Transverse colon (tissue), 4 donors: ENCODE data around the gene PELI2. TPM values are rescaled to one million over a fixed set of nuclear protein-coding genes. Genes with fewer than 3 reads are reported as not detected.
A peak's percentile ranks its signal among the peaks of the same experiment; 100 is the strongest.

Experiments
- DNase-seq: peaks from one replicate; pipeline ENCODE4 v3.0.0-alpha.2; 2019
- H3K27ac ChIP-seq, 4 donors: fragments of 200-600 bp; sonication (generic); 2 replicates each; pipeline ENCODE4 v1.5.1; 2016 to 2018; ENCODE audit warnings: inconsistent platforms in 4 of 4
- H3K27me3 ChIP-seq: fragments of 200-600 bp; sonication (generic); 2 replicates; pipeline ENCODE4 v1.5.1; 2017; ENCODE audit warnings: inconsistent platforms
- H3K36me3 ChIP-seq, 4 donors: fragments of 200-600 bp; sonication (generic); 2 replicates each; pipeline ENCODE4 v1.5.1; 2017 to 2019; ENCODE audit warnings: inconsistent platforms in 4 of 4
- H3K4me1 ChIP-seq, 4 donors: fragments of 200-600 bp; sonication (generic); 2 replicates each; pipeline ENCODE4 v1.5.1; 2017 to 2020; ENCODE audit warnings: inconsistent platforms in 4 of 4
- H3K4me3 ChIP-seq, 4 donors: fragments of 200-600 bp; sonication (generic); 1 replicate in 1 of 4; 2 replicates in 3 of 4; pipeline versions ENCODE4 v1.5.1 to v1.6.1; 2017 to 2019; ENCODE audit warnings: inconsistent platforms in 4 of 4
- H3K9me3 ChIP-seq, 2 donors: fragments of 200-600 bp; sonication (generic); 2 replicates each; pipeline ENCODE4 v1.5.1; 2017 to 2019; ENCODE audit warnings: inconsistent platforms in 2 of 2
- EP300 ChIP-seq: sonication (generic); formaldehyde crosslinking; IDR thresholded peaks from one replicate; pipeline ENCODE4 v1.6.1; 2017; ENCODE audit warnings: antibody characterized with exemption, low read depth
- POLR2A ChIP-seq: fragments of 450-650 bp; IDR thresholded peaks from one replicate; pipeline ENCODE4 v1.6.1; 2016; ENCODE audit warnings: antibody characterized with exemption, mild to moderate bottlenecking, moderate library complexity
- POLR2AphosphoS5 ChIP-seq, 3 donors: sonication (generic); formaldehyde crosslinking; IDR thresholded peaks; one replicate each; pipeline ENCODE4 v1.6.1; 2016; ENCODE audit warnings: antibody characterized with exemption in 3 of 3
- WGBS, 2 donors: methylation state at CpG; one replicate each; pipeline ENCODE4 v1.1.5; 2018; ENCODE audit warnings: low coverage in 1 of 2; 5-methylcytosine and 5-hydroxymethylcytosine counted together
- in situ Hi-C, 4 donors: fragments of 200-750 bp; cut with MboI; loops; one replicate each; pipeline versions ENCODE4 v1.15.0 to v1.15.1; 2017; ENCODE audit warnings: low sequenced_read_pairs in 3 of 4, low pct_ligation_motif_present in 1 of 4, low pct_unique_long_range_greater_than_20kb in 1 of 4
- intact Hi-C: fragments of 100-400 bp; cut with DNase I; formaldehyde crosslinking; loops from one replicate; pipeline ENCODE4 v1.15.1; 2023; ENCODE audit warnings: low total_unique reads
- total RNA-seq, 4 donors: library from RNA; depleted of rRNA; stranded (reverse); fragments of >200 nt; gene quantifications; one replicate each; pipeline ENCODE4 v1.1.0, GENCODE V29; 2016
- TF ChIP-seq, protein P1 (sequence below), 5 experiments: fragments of 200-600 bp in 3 of 5; fragments of 450-650 bp in 2 of 5; sonication (generic) in 3 of 5; IDR thresholded peaks; 1 replicate in 2 of 5; 2 replicates in 3 of 5; pipeline ENCODE4 v1.5.1; 2016 to 2017; ENCODE audit warnings: antibody characterized with exemption in 5 of 5, inconsistent platforms in 3 of 5, mild to moderate bottlenecking in 2 of 5, moderate library complexity in 1 of 5

PELI2 gene, protein sequence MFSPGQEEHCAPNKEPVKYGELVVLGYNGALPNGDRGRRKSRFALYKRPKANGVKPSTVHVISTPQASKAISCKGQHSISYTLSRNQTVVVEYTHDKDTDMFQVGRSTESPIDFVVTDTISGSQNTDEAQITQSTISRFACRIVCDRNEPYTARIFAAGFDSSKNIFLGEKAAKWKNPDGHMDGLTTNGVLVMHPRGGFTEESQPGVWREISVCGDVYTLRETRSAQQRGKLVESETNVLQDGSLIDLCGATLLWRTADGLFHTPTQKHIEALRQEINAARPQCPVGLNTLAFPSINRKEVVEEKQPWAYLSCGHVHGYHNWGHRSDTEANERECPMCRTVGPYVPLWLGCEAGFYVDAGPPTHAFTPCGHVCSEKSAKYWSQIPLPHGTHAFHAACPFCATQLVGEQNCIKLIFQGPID
- 10 to 100 TPM in 3 of 4 donors, 1 to 10 TPM in 1; 4.8 to 29.9 (median 14.7) TPM for total RNA-seq

DNA sequence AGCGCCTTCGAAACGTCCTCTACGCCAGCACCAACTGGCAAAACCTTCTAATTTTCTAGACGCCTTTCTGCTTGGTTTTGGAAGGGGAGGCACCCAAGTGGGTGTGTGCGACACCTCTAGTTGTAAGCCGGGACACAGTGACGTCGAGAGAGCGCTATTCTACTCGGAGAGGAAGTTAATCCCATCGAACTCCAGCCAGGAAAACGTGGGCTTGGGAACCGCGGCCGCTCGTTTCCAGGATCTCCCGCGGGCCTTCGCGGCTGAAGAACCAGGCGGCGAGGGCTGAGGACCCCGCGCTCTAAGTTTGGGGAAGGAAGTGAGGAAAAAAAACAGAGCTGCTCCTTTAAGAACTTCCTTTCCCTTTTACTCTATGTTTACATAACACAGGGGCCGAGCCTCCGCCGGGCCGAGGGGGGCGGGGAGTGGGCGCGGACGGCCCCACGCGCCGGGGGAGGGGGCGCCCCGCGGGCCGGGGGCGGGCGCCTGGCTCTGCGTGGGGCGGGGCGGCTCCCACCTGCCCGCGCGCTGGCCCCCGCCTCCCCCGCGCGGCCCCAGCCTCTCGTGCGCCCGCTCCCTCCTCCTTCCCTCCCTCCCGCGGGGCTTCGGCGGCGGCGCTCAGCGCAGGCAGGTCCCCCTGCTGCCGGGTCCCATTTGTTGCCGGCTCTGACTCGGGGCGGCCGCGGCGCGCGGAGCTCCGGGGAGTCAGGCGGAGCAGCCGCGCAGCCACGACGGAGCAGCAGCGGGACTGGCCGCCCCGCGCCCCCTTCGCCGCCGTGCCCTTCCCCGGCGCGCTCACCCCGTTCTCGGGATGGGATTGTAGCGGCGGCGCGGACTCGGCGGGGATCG, at the start of gene PELI2:
PELI2 (plus strand) TSS at position 647 of the 846 bp plus-strand sequence. CDS start 250 bp downstream, outside the sequence.
- Histone ChIP-seq H3K9me3 (no peaks in the 10 kb centered on the region), H3K4me3 (peak within 1 kb of the TSS; percentile 59 to 96 (median 71)), H3K27me3 (no peaks in the 10 kb centered on the region), H3K4me1 (peaks cover 10 to 36% (median 18%) of the 10 kb centered on the region in 4 donors), H3K27ac (peak within 1 kb of the TSS; percentile 91 to 94 (median 93)), H3K36me3 (no peaks in the 10 kb centered on the region)
- TF ChIP-seq POLR2A (peak; percentile 48), POLR2AphosphoS5 (IDR thresholded peaks at IDR 0.05) (peak; percentile 78 to 93 (median 91)), EP300 (no peak)
- TF ChIP-seq, protein P1, sequence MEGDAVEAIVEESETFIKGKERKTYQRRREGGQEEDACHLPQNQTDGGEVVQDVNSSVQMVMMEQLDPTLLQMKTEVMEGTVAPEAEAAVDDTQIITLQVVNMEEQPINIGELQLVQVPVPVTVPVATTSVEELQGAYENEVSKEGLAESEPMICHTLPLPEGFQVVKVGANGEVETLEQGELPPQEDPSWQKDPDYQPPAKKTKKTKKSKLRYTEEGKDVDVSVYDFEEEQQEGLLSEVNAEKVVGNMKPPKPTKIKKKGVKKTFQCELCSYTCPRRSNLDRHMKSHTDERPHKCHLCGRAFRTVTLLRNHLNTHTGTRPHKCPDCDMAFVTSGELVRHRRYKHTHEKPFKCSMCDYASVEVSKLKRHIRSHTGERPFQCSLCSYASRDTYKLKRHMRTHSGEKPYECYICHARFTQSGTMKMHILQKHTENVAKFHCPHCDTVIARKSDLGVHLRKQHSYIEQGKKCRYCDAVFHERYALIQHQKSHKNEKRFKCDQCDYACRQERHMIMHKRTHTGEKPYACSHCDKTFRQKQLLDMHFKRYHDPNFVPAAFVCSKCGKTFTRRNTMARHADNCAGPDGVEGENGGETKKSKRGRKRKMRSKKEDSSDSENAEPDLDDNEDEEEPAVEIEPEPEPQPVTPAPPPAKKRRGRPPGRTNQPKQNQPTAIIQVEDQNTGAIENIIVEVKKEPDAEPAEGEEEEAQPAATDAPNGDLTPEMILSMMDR (IDR thresholded peaks at IDR 0.05) = peak in 3 of 5 experiments; percentile 13 to 24 (median 15)
- in situ Hi-C loops (loop anchor here in 1 of 4 donors (25.0 kb wide), 1 partner anchor 219 kb away; no protein-coding TSS in a partner anchor), intact Hi-C loops (loop anchor here (2.0 kb wide), 1 partner anchor 79 kb away; no protein-coding TSS in a partner anchor)
- WGBS, 2 donors = 0% methylated on average over 41 of the region's 96 CpGs; no CpG with 5 or more reads in 1 of the 2 donors
- peak; percentile 81 for DNase-seq

DNA sequence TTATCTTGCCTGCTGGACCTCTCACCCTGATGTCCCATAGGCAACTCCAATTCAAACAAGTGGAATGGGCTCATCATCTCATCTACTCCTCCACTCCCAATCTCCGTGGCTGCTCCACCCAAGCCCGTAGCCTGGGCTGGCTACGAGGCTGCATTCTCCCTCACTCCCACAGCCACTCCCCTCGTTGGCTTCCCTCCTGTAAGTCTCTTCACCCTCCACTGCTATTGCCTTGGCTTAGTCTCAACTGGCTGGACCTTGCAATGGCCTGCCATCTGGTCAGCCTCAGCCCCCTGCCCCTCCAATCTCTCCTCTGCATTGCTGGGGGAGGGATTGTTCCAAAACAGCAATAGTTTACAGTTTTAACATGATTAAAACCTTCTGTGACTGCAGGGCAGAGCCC, 44.4 kb upstream of the PELI2 start:
- TF ChIP-seq POLR2A = no peak
- TF ChIP-seq, protein P1 (IDR thresholded peaks at IDR 0.05) = no peak
- no peak for TF ChIP-seq EP300
- TF ChIP-seq POLR2AphosphoS5 (IDR thresholded peaks at IDR 0.05) = no peak
- Histone ChIP-seq H3K9me3 (no peaks in the 10 kb centered on the region), H3K27ac (no peak overlapping the region), H3K4me3 (no peak overlapping the region), H3K4me1 (no peaks in the 10 kb centered on the region), H3K36me3 (no peaks in the 10 kb centered on the region), H3K27me3 (no peaks in the 10 kb centered on the region)
- intact Hi-C loops (no loop called here), in situ Hi-C loops (no loop called here)
- no peak for DNase-seq
- WGBS, 2 donors = 65% methylated on average over 4 of the region's 4 CpGs; no CpG with 5 or more reads in 1 of the 2 donors

DNA sequence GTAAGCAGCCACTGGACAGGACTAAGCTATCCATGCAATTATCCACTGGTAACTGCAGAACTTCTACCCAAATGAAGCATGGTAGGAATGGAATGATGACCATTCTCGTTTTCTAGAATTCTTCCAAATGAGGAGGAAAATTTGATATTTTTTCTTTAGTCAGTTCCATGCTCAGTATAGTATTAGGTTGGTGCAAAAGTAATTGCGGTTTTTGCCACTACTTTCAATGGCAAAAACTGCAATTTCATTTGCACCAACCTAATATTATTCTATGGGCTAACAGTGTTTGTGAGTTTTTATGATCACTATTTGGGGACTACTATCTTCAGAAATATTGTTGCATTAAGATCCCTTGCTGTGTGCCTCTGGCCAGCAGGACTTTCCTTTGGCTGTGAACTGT, 42.9 kb upstream of the PELI2 start:
- 83 to 85% methylated on average over 2 of the region's 2 CpGs for WGBS, 2 donors
- no peak for DNase-seq
- TF ChIP-seq POLR2A (no peak), EP300 (no peak), POLR2AphosphoS5 (IDR thresholded peaks at IDR 0.05) (no peak)
- TF ChIP-seq, protein P1 (IDR thresholded peaks at IDR 0.05) = no peak
- intact Hi-C loops (no loop called here), in situ Hi-C loops (no loop called here)
- H3K27me3 ChIP-seq = no peaks in the 10 kb centered on the region
- no peaks in the 10 kb centered on the region for H3K9me3 ChIP-seq
- H3K27ac ChIP-seq = no peak overlapping the region
- H3K4me1 ChIP-seq = no peaks in the 10 kb centered on the region
- no peak overlapping the region for H3K4me3 ChIP-seq
- no peaks in the 10 kb centered on the region for H3K36me3 ChIP-seq

DNA sequence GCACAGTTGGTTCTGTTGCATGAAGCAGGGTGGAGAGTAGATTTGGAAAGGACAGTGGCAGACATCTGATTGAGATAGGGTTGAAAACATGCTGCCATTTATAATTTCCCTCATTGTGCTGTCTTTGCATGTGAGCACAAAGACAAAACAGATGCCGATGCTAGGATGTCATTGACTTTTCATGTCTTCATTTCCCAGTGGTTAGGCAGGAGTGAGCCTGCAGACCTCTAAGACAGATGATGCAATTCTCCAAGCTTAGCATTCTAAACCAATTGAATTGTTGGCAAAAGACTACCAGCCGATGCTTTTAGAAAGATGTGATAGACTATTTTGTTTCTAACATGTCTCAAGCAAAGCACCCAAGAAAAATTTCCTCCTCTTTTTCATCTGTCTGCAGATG, 37.1 kb upstream of the PELI2 start:
- no peak overlapping the region for H3K4me3 ChIP-seq
- no peak for TF ChIP-seq EP300
- TF ChIP-seq, protein P1 (IDR thresholded peaks at IDR 0.05) = no peak
- no peak for TF ChIP-seq POLR2AphosphoS5 (IDR thresholded peaks at IDR 0.05)
- TF ChIP-seq POLR2A = no peak
- no peak overlapping the region for H3K27ac ChIP-seq
- no peaks in the 10 kb centered on the region for H3K4me1 ChIP-seq
- 82 to 83% methylated on average over 2 of the region's 2 CpGs for WGBS, 2 donors
- intact Hi-C loops (no loop called here), in situ Hi-C loops (no loop called here)
- H3K9me3 ChIP-seq = no peaks in the 10 kb centered on the region
- H3K36me3 ChIP-seq = no peaks in the 10 kb centered on the region
- no peaks in the 10 kb centered on the region for H3K27me3 ChIP-seq
- DNase-seq = no peak
